ENCODE data around the gene CUX1.
"Not testable (repeated sequence)": the region's sequence is repeated elsewhere in the genome, so short reads cannot be mapped to it uniquely, and the experiment has no call there.

The CUX1 gene

DNA sequence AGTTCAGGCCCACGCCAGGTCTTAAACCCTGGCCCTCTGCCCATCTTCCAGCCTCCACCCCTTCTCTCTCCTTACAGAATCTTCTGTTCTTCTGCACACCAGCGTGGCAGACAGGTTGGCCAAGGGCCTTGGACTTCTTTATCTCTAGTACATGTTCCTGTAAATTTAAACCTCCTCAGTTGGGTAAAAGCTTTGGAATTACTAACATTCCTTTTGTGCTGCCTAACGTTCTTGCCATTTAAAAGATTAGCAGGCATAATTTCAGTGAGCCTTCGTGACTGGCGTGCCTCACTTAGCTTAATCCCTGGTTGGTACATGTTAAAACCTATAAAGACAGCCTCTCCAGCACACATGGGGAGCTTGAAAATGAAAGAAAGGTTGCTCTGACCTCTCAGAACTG lies 192.2 kb downstream of the CUX1 start:
- DNase-seq (ENCODE audit: low spot score), result no peak

DNA sequence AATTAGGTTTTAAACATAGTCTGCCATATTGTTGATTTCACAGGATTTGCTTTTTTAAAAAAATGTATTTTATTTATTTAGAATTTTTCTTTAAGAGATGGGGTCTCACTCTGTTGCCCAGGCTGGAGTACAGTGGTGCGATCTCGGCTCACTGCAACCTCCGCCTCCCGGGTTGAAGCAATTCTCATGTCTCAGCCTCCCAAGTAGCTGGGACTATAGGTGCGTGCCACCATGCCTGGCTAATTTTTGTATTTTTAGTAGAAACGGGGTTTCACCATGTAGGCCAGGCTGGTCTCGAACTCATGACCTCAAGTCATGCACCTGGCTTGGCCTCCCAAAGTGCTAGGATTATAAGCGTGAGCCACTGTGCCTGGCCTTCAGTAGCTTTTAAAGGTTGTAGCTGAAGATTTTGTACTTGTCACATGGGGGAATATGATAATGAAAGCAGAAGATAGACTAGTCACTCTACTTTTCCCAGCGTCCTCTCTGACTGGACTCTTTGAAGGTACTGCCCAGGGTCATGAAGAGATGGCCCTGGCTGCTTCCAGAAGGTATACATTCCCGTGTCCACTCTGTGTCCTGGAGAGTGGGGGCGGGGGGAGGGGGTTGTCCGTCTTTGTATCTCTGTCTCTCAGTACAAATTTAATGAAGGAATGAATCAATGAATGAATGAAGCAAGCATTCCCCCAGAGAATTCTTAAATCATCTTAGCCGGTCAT lies 194.8 kb downstream of the CUX1 start:
- DNase-seq (ENCODE audit: low spot score), result not testable (repeated sequence)

DNA sequence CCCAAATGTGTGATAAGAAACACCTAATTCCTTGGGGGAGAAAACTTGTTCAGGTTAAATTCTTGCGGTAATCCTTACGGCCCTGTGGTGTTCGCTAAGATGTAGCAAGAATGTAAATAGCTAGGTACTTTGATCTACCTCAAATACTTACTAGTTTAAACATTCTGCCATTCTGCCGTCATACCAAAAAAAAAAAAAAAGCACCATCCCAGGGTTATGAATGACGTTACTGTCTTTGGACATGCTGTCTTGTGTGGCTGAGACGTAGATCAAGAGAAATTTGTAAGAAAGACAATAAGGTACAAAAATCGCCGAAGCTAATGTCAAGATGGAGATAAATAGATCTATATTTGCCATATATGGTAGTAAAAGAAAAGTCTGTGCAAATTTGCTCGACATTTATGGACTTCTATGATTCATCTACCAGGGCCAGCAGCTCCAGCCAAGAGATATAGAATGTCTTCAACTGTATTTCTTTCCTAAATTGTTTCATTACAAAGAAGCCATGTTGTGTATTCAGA lies 195.6 kb downstream of the CUX1 start:
- no peak for DNase-seq (ENCODE audit: low spot score)

DNA sequence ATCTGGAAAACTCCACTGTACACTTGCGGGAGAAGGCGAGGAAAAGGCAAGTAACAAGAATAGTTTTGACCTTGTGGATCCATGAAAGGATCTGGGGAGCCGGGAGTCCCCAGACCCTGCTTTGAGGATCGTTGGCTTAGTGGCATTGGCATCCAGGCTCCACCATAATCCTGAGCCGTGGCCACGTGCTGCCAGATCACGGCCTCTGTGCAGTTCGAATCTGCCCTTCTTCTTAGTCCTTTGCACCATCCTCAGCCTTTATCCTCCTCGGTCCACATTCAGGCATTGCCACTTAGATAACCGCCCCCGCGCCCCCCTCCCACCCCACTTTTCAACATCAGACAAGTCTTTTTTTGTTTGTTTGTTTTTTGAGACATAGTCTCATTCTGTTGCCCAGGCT lies 201.4 kb downstream of the CUX1 start:
- no peak for DNase-seq (ENCODE audit: low spot score)

DNA sequence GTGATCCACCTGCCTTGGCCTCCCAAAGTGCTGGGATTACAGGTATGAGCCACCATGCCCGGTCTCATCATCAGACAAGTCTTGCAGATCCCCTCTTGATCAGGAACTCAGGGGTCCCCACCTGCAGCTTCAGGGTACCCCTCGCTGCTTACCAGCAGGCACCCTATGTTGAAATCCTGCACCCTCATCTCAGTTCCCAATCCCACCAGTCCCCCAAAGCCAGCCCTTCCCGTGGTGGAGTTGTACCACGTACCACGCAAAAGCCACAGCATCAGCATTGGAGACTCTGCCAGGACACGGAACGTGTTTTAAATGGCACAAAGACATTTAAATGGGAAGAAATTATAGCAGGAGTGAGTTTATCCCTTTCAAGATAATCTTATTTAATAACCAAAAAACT lies 202.0 kb downstream of the CUX1 start:
- DNase-seq (ENCODE audit: low spot score), result no peak

DNA sequence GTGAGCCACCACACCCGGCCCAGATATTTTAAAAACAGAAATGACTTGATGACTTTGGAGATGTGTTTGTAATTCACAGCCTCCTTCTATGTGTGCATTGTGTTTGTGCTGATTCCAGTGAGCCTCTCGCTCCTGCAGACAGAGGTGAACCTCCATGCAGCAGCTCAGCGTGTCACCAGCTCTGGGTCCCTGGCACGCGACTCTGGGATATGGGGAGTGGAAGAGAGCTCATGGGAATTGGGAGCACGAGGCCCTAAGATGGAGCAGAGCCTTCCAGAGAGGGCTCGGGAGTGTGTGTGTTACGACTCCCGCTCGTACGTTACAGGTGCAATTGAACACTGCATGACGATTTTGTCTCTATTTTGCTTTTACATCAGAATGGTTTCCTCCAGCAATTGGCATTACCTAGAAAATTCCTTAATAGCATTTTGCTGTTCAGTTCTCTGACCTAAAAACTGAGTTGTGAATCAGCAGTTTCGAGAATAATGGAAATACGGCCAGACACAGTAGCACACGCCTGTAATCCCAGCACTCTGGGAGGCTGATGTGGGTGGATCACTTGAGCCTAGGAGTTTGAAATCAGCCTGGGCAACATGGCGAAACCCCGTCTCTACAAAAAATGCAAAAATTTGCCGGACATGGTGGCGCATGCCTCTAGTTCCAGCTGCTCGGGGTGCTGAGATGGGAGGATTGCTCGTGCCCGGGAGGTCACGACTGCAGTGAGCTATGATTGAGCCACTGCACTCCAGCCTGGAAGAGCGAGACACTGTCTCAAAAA lies 204.6 kb downstream of the CUX1 start:
- no peak for DNase-seq (ENCODE audit: low spot score)

DNA sequence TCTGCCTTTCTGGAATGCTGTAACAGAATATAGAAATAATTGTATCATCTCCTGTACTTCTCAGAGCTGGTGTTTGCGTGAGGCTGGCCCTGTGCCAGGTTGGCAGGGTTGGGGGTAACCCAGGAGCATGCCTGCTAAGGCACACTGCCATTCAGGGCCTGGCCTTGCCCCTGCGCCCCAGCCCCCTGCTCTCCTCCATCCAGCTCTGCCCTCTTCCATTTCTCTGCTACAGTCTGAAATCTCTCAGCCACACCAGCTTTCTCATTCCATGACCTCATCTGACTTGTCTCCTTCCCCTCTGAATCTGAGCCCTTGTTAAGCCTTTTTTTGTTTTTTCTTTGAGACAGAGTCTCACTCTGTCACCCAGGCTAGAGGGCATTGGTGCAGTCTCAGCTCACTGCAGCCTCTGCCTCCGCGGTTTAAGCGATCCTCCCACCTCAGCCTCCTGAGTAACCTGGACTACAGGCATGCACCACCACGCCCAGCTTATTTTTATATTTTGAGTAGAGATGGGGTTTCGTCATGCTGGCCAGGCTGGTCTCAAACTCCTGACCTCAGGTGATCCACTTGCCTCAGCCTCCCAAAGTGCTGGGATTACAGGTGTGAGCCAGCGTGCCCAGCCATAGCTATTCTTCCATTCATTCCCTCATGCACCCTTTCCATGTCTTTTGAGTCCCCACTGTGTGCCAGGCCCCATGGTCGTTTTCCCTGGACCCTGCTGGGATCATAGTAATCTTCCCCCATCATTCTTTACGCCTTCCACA lies 206.8 kb downstream of the CUX1 start:
- no peak for DNase-seq (ENCODE audit: low spot score)

DNA sequence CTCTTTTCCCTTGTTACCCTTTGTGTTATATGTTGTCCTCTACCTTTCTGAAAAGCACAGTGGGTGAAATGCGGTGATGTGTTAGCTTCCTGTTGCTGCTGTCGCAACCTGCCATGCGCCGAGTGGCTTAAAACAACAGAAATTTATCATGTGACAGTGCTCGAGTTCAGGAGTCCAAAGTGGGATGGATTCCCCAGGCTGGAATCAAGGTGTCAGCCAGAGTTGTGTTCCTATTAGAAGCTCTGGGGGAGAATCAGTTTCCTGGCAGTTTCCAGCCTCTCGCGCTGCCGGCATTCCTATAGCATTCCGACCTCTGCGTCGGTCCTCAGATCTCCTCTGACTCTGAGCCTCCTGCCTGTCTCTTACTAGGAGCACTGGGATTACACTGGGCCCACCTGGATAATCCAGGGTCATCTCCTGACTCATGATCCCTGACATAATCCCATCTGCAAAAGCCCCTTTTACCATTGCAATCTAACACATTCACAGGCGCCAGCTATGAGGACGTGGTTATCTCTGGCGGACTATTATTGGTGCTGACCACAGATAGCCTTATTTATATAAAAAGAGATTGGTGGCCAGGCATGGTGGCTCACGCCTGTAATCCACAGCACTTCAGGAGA lies 207.5 kb downstream of the CUX1 start:
- no peak for DNase-seq (ENCODE audit: low spot score)

DNA sequence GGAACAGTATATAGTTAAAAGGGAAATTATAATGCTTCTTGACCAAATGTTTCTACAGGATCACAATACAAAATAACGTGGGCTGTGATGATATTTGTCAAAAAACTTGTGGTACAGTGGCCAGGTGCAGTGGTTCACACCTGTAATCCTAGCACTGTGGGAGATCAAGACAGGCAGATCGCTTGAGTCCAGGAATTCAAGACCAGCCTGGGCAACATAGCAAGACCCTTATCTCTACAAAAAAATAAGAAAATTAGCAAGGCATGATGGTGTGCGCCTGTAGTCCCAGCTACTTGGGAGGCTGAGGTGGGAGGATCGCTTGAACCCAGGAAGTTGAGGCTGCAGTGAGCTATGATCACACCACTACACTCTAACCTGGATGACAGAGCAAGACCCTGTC lies 208.4 kb downstream of the CUX1 start:
- DNase-seq (ENCODE audit: low spot score), result not testable (repeated sequence)

DNA sequence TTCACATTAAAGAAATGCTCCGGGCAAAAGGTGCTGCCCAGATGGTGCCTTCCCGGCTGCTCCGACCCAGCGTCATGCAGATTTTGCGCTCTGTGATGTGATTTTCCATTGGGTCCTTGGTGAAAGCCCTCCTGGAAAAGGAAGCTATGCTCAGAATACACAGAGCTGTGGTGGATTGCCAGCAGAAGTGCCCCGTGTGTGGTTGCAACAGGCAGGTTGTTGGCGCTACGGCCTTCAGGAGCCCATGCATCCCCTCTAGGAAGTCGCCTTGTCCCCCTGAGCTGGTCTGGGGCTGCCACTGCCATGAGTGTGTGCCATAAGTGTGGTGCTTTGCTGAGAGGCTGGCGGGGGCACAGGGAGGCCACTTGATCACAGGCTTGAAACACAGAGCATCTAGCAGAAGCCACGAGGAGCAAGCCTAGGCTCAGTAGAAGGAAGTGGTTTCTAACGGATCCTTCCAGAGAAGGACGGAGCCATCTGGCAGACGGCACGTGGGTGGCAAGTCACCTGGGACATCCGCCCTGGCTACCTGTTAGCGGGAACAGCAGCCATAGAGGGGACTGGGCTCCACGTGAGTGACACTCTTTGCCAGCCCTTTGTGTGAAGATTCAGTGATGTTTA lies 210.9 kb downstream of the CUX1 start:
- no peak for DNase-seq (ENCODE audit: low spot score)

DNA sequence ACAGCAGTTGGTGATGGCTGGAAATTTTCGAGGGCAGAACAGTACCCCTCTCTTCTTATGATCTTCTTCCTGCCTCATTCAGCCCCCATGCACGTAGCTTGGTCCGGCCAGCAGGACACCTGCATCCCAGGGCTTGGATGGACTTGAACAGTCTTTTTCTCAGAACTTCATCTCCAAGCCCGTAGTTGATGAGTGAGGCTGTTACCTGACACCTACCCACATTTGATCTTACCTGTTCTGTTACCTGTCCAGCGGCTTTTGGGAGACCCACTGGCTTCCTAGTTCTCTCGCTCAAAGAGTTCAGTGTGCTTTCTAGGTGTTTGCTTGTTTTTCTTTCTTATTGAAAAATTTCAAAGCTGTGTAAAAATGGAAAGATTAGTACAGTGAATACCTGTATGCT lies 212.2 kb downstream of the CUX1 start:
- no peak for DNase-seq (ENCODE audit: low spot score)

DNA sequence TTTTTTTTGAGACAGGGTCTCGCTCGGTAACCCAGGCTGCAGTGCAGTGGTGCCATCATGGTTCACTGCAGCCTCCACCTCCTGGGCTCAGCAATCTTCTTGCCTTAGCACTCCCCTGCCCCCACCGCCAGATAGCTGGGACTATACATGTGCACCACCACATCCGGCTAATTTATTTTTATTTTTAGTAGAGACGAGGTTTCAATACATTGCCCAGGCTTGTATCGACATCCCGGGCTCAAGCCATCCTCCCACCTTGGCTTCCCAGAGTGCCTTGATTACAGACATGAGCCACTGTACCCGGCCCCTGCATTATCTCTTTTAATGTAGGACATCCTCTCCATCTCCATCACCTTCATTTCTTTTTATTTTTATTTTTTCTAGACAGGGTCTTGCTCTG lies 213.3 kb downstream of the CUX1 start:
- DNase-seq (ENCODE audit: low spot score), result no peak

DNA sequence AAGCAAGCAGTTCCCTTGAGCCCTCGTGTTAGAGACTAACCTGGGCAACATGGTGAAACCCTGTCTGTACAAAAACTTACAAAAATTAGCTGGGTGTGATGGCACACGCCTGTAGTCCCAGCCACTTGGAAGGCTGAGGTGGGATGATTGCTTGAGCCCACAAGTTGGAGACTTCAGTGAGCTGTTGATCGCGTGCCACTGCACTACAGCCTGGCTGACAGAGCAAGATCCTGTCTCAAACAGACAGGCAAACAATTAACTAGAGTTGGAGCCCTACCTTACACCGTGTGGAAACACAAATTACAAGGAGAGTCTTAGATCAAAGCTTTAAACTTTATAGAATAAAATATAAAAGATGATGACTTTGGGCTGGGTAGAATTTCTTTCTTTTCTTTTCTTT lies 219.5 kb downstream of the CUX1 start:
- no peak for DNase-seq (ENCODE audit: low spot score)

DNA sequence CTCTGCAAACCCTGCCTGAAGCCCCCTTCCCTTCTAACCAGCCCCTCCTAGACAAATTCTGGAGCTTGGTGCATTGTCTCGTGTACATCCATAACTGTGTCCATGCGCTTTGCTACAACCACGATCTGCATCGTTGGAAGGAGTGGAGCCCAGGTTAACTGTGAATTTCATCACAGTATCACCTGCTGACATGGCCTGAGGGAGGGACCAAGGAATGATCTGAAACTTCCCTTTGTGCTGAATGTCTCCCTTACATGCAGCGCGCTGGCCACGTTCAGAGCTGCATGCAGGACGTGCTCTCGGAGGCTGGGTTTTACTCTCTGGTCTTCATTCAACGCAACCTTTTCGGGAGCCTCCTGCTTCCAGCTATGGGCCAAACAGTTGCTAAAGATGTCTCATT lies 222.3 kb downstream of the CUX1 start:
- DNase-seq (ENCODE audit: low spot score), result no peak

DNA sequence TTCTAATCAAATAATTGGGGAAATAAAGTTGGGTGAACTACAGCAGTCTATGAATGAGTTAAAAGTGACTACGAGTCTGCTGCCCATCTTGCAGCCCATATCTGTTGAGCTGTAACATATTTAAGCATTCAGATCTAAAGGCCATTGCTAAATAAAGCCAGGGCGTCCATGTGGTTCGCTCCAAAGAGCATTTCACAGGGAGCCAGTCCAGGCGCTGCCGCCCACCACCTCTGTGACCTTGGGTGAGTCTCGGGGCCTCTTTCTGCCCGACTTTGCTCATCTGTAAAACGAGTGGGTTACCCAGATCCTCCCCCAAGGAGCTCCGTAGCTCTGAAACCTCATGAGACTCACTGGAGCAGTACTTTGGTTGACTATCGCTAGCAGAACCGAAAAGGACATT lies 223.1 kb downstream of the CUX1 start:
- no peak for DNase-seq (ENCODE audit: low spot score)

DNA sequence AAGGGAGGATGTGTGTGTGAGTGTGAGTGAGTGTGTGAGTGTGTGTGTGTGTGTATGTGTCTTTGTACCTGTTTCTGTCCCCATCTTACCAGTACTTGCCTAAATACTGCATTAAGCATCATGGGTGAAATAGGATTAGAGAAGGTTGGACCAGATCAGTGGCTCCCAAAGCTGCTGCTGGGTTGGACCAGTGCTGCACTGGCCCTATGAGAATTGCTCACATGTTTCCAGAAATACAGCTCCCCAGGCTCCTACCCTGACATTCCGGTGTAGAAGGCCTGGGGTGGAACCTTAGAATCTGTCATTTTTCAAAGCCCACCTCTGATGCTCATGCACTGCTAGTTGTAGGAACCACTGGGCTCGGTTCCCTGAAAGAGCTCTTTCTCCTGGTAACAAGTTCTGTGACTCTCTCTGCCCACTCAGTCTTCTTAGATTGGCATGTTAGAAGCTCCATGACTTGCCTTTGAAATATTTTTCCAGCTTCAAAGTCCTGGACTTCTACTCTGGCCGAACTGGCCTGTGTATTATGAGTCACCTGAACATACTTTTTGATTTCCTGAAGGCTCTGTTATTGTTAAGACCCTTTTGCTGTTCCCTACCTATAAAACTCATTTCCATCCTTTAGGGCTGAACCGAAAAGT lies 224.7 kb downstream of the CUX1 start:
- no peak for DNase-seq (ENCODE audit: low spot score)

DNA sequence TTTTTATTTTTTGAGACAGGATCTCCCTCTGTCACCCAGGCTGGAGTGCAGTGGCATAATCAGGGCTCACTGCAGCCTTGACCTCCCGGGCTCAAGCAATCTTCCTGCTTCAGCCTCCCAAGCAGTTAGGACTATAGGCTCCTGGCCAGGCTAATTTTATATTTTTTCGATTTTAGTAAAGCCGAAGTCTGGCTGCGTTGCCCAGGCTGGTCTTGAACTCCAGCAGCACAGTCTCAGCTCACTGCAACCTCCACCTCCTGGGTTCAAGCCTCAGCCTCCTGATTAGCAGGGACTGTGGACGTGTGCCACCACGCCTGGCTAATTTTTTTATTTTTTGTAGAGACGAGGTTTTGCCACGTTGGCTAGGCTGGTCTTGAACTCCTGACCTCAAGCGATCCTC lies 225.4 kb downstream of the CUX1 start:
- DNase-seq (ENCODE audit: low spot score), result not testable (repeated sequence)

DNA sequence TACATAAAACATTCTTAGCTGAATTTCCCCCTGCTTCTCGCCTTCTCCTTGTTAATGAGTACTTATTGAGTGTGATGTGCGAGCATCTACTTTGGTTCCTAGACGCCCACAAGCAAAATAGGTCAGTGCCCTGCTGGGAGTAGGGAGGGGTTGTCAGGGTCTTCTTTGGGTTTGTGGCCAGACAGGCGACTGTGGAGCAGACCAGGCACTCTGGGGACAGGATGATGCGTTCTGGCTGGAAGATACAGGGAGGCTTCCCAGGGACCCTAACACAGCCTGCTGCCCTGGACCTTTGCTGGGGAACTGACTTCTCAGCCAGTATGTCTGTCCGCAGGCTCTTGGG lies 227.2 kb downstream of the CUX1 start:
- no peak for DNase-seq (ENCODE audit: low spot score)

DNA sequence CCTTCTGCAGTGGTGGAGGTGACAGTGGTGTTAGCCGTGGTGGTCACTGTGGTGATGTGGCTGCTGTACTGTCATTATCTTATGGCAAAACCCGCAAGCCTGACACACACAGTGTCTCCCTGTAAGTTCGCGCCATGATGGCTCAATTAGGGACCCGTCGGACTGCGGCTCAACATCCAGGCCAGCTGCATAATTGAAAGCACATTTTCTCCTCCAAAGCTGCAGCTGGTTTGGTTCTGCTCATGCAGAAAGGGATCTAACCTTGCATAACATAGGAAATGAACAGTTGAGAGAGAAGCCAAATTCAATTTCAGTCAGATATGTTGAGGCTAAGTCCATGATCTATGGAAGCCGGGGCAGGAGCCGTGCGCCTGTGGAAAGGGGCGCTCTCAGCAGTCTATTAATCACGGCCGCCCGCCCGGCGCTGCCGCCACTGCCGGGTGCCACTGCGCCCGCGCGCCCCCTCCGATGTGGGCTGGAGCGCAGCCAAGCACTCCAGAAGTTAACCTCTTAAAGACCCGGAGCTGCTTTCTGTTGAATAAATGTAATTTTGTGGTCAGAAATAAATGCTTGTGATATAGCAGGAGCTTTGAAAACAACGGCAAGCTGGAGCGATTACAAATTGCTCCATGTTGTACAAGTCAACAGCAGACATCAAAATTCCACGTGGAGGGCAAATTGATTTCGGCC lies 227.7 kb downstream of the CUX1 start:
- no peak for DNase-seq (ENCODE audit: low spot score)

DNA sequence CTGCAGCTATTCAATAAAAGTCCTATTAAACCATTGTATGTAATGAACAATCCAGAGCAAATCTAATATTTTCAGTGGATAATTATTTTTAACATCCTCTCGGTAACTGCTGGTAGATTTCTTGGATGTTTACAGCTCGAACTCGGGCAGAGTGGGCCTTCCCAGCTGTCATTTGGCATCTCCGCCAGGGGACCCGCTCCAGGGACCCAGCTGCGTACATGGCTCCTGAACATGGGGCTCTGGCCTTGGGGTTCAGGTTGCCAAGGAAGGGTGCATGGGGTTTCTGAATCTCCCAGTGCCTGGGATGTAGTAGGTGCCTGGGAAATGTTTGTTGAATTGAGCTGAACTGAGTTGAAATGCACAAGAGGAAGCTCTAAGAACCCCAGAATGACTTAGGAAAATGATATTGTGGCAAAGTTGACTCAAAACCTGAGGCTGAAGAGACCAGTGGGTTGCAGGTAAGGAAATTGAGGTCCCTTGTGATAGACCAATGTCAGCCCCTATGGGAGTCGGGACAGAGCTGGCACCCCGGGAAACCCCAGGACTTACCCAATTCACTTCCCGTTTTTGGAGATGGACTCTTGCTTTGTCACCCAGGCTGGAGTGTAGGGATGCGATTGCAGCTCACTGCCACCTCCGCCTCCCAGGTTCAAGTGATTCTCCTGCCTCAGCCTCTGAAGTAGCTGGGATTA lies 228.4 kb downstream of the CUX1 start:
- no peak for DNase-seq (ENCODE audit: low spot score)
